ENCODE results near the gene KEAP1. TPM values are rescaled to one million over a fixed set of nuclear protein-coding genes. Genes with fewer than 3 reads are reported as not detected.
A peak's percentile ranks its signal among the peaks of the same experiment; 100 is the strongest.

KEAP1 gene
- total RNA-seq, 2 donors from 2014 or later = 65.2 to 70.7 TPM

GRCh38 chr19:10518444-10519361, 15.5 kb upstream of the KEAP1 start:
- Mint-ChIP-seq H3K9me3 (no peaks in the 10 kb centered on the region), H3K4me1 (ENCODE audit: low read depth) (peaks cover 26% of the 10 kb centered on the region), H3K27ac (no peak overlapping the region), H3K36me3 (ENCODE audit: insufficient read depth in 2 of 2) (no peaks in the 10 kb centered on the region), H3K4me3 (peak overlapping the region; percentile 76 to 82), H3K27me3 (ENCODE audit: low read depth) (peaks cover 47% of the 10 kb centered on the region)
- DNase-seq = no peak
- no peak for ATAC-seq (replicated peaks in 1 of 2)

- H3K4me3 Mint-ChIP-seq = peak overlapping the region; percentile 76 to 82
These were observed 14.7 kb upstream of the KEAP1 start for GRCh38 chr19:10517760-10518443.

DNA sequence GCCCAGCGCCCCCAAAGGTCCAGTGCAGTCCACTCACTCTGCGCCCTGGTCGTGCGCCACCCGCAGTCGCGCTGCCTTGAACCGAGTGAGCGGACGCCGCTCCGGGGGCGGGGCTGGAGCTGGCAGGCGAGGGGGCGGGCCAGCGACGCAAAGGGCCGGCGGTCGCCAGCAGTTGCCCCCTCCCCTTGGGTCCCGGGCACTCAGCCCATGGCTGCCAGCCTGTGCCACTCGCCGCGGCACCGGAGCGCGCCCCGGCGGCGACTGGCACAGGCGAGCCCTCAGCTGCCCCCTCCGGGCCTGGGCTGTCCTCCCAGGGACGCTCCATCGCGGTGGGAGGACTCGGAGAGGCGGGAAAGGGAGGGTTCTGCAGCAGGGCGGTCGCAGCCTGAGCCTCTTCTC, 14.2 kb upstream of the KEAP1 start, which contains the start of gene S1PR5:
S1PR5 (minus strand) TSS at position 87 of the 399 bp plus-strand sequence. CDS start 2,436 bp downstream, outside the sequence.
- DNase-seq (peak; percentile 25 to 38), ATAC-seq (replicated peaks in 1 of 2) (peak; percentile 39 to 56)
- H3K9me3 Mint-ChIP-seq = no peaks in the 10 kb centered on the region
- peaks cover 31% of the 10 kb centered on the region for H3K4me1 Mint-ChIP-seq (ENCODE audit: low read depth)
- H3K27ac Mint-ChIP-seq = peak within 1 kb of the TSS; percentile 38
- H3K36me3 Mint-ChIP-seq (ENCODE audit: insufficient read depth in 2 of 2) = no peaks in the 10 kb centered on the region
- H3K4me3 Mint-ChIP-seq = peak within 1 kb of the TSS; percentile 76 to 82
- peaks cover 60% of the 10 kb centered on the region for H3K27me3 Mint-ChIP-seq (ENCODE audit: low read depth)

More at GRCh38 chr19:10517760-10518443, 14.7 kb upstream of the KEAP1 start:
- peaks cover 55% of the 10 kb centered on the region for H3K27me3 Mint-ChIP-seq (ENCODE audit: low read depth)
- H3K4me1 Mint-ChIP-seq (ENCODE audit: low read depth) = peaks cover 31% of the 10 kb centered on the region
- ATAC-seq (replicated peaks in 1 of 2) (peak; percentile 31 to 36), DNase-seq (no peak)
- no peaks in the 10 kb centered on the region for H3K9me3 Mint-ChIP-seq
- no peaks in the 10 kb centered on the region for H3K36me3 Mint-ChIP-seq (ENCODE audit: insufficient read depth in 2 of 2)
- peak overlapping the region; percentile 38 for H3K27ac Mint-ChIP-seq

GRCh38 chr19:10516671-10517286, 13.6 kb upstream of the KEAP1 start:
- ATAC-seq (replicated peaks in 1 of 2) (no peak), DNase-seq (no peak)

DNA sequence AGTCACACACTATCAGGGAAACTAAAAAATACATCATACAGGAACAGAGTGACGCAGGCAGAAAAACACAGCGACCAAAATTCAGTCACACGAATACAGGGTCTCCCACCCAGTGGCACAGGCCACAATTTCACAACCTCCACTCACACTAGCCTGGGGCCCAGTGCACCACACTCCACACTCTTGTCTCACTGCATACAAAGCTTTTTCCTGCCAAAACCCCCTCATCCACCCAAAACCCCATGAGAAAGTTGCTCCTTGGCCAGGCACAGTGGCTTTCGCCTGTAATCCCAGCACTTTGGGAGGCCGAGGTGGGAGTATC, 12.9 kb upstream of the KEAP1 start:
- Mint-ChIP-seq H3K27me3 (ENCODE audit: low read depth) (peaks cover 60% of the 10 kb centered on the region), H3K4me3 (peak overlapping the region; percentile 2), H3K9me3 (no peaks in the 10 kb centered on the region), H3K27ac (no peak overlapping the region), H3K36me3 (ENCODE audit: insufficient read depth in 2 of 2) (no peaks in the 10 kb centered on the region), H3K4me1 (ENCODE audit: low read depth) (peaks cover 31% of the 10 kb centered on the region)
- peak in 1 of 2 donors; percentile 25 for ATAC-seq (replicated peaks in 1 of 2)
- no peak for DNase-seq

More at GRCh38 chr19:10516671-10517286, 13.6 kb upstream of the KEAP1 start:
- Mint-ChIP-seq H3K27ac (no peak overlapping the region), H3K4me3 (peak overlapping the region; percentile 61 to 68), H3K4me1 (ENCODE audit: low read depth) (peaks cover 31% of the 10 kb centered on the region), H3K9me3 (no peaks in the 10 kb centered on the region), H3K27me3 (ENCODE audit: low read depth) (peaks cover 60% of the 10 kb centered on the region), H3K36me3 (ENCODE audit: insufficient read depth in 2 of 2) (no peaks in the 10 kb centered on the region)

- no peak overlapping the region for H3K27ac Mint-ChIP-seq
- no peaks in the 10 kb centered on the region for H3K9me3 Mint-ChIP-seq
- ATAC-seq (replicated peaks in 1 of 2) (peak; percentile 61 to 72), DNase-seq (peak; percentile 47 to 55)
- peaks cover 35% of the 10 kb centered on the region for H3K4me1 Mint-ChIP-seq (ENCODE audit: low read depth)
- peaks cover 53% of the 10 kb centered on the region for H3K27me3 Mint-ChIP-seq (ENCODE audit: low read depth)
- peak overlapping the region; percentile 33 to 74 for H3K4me3 Mint-ChIP-seq
- H3K36me3 Mint-ChIP-seq (ENCODE audit: insufficient read depth in 2 of 2) = no peaks in the 10 kb centered on the region
These were observed 11.3 kb upstream of the KEAP1 start for GRCh38 chr19:10514211-10515145.

DNA sequence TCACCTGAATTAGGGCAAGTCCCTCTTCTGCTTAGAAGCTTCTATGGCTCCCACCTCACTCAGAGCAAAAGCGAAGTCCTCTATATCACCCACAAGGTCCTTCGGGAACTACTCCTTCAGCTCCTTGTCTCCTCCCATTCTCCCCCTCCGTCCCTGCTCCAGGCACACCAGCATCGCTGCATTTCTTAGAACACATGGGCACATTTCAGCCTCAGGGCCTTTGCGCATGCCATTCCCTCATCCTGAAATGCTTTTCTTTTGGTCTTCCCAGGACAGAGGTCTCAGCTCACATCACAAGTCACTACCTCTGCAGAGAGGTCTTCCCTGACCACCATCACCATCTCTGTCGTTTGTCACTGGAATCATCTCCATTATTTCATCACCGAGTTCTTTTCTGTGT, 10.1 kb upstream of the KEAP1 start:
- Mint-ChIP-seq H3K27me3 (ENCODE audit: low read depth) (peaks cover 40% of the 10 kb centered on the region), H3K4me1 (ENCODE audit: low read depth) (peaks cover 39% of the 10 kb centered on the region), H3K9me3 (no peaks in the 10 kb centered on the region), H3K27ac (no peak overlapping the region), H3K4me3 (peak overlapping the region in 1 of 2 donors; percentile 7), H3K36me3 (ENCODE audit: insufficient read depth in 2 of 2) (no peaks in the 10 kb centered on the region)
- DNase-seq (no peak), ATAC-seq (replicated peaks in 1 of 2) (no peak)

- Mint-ChIP-seq H3K36me3 (ENCODE audit: insufficient read depth in 2 of 2) (no peaks in the 10 kb centered on the region), H3K9me3 (no peaks in the 10 kb centered on the region), H3K27me3 (ENCODE audit: low read depth) (peaks cover 18% of the 10 kb centered on the region), H3K4me3 (peak overlapping the region in 1 of 2 donors; percentile 27), H3K27ac (no peak overlapping the region), H3K4me1 (ENCODE audit: low read depth) (peaks cover 35% of the 10 kb centered on the region)
- ATAC-seq (replicated peaks in 1 of 2) = no peak
- DNase-seq = peak; percentile 67 to 73
These were observed 7.2 kb upstream of the KEAP1 start for GRCh38 chr19:10510301-10510802.

- Mint-ChIP-seq H3K36me3 (ENCODE audit: insufficient read depth in 2 of 2) (no peaks in the 10 kb centered on the region), H3K27me3 (ENCODE audit: low read depth) (peaks cover 13% of the 10 kb centered on the region), H3K9me3 (no peaks in the 10 kb centered on the region), H3K4me3 (peak overlapping the region; percentile 55 to 58), H3K27ac (peak overlapping the region; percentile 94), H3K4me1 (ENCODE audit: low read depth) (peaks cover 34% of the 10 kb centered on the region)
- ATAC-seq (replicated peaks in 1 of 2) (peak; percentile 82 to 90), DNase-seq (peak; percentile 43 to 78)
These were observed 5.6 kb upstream of the KEAP1 start for GRCh38 chr19:10508707-10509106.

- ATAC-seq (replicated peaks in 1 of 2) (no peak), DNase-seq (no peak)
- no peak overlapping the region for H3K27ac Mint-ChIP-seq
- H3K27me3 Mint-ChIP-seq (ENCODE audit: low read depth) = peaks cover 7% of the 10 kb centered on the region
- peaks cover 34% of the 10 kb centered on the region for H3K4me1 Mint-ChIP-seq (ENCODE audit: low read depth)
- H3K9me3 Mint-ChIP-seq = no peaks in the 10 kb centered on the region
- peak overlapping the region in 1 of 2 donors; percentile 58 for H3K4me3 Mint-ChIP-seq
- H3K36me3 Mint-ChIP-seq (ENCODE audit: insufficient read depth in 2 of 2) = peaks cover 0 to 3% of the 10 kb centered on the region in 2 donors
These were observed 4.9 kb upstream of the KEAP1 start for GRCh38 chr19:10508036-10508435.

DNA sequence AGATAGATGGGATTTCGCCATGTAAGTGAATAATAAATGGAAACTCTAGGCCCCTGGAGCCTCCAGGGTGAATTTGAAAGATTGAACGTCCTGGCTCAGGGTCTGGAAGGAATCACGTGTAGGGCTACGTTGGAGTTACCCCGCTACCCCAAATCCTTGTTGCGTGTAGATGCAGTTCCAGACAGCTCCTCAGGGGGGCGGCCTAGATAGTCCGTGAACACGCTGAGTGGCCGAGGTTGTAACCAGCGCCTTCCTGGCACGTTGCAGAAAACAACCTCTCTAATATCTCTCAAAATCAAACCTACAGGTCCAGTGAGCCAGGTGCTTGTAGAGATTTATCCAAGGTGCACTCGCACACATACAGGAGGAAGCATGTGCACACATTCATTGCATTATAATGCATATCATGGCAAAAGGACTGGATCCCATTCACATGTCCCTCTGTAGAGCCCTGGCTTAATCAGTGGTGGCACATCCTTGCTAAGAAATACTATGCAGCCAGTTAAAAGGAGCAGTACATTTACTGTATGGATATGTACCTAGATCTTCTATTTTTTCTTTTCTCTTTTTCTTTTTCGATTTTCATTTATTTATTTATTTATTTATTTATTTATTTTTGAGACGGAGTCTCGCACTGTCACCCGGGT, 2.5 kb upstream of the KEAP1 start:
- H3K27me3 Mint-ChIP-seq (ENCODE audit: low read depth) = no peaks in the 10 kb centered on the region
- peaks cover 0 to 4% of the 10 kb centered on the region in 2 donors for H3K36me3 Mint-ChIP-seq (ENCODE audit: insufficient read depth in 2 of 2)
- DNase-seq (peak; percentile 85 to 88), ATAC-seq (replicated peaks in 1 of 2) (peak; percentile 13 to 14)
- no peaks in the 10 kb centered on the region for H3K9me3 Mint-ChIP-seq
- peak overlapping the region; percentile 1 to 21 for H3K4me3 Mint-ChIP-seq
- peak overlapping the region; percentile 17 for H3K27ac Mint-ChIP-seq
- H3K4me1 Mint-ChIP-seq (ENCODE audit: low read depth) = peaks cover 44% of the 10 kb centered on the region

All from activated T-cell treated with anti-CD3 and anti-CD28 coated beads, Interleukin-2, amount 50 U/mL, for 72 hours (primary cell).